MM.1S (cell line): ENCODE data around the gene FYB1.
"Not testable (repeated sequence)": the region's sequence is repeated elsewhere in the genome, so short reads cannot be mapped to it uniquely, and the experiment has no call there.

Source experiments
- DNase-seq: peaks from one replicate; pipeline ENCODE4 v3.0.0-alpha.2; 2015
- H2AFZ ChIP-seq: fragments of 300-600 bp; sonication (generic); 2 replicates; pipeline ENCODE4 v1.6.0; 2016; ENCODE audit warnings: antibody characterized with exemption, low read length
- H3F3A ChIP-seq: fragments of 300-600 bp; sonication (generic); 2 replicates; pipeline ENCODE4 v1.6.1; 2016; ENCODE audit warnings: mild to moderate bottlenecking, antibody characterized with exemption, low read length, moderate library complexity, mixed read lengths; ENCODE audit not compliant: insufficient read depth
- H3K27ac ChIP-seq: fragments of 300-600 bp; sonication (generic); 2 replicates; pipeline ENCODE4 v1.5.1; 2016; ENCODE audit warnings: mild to moderate bottlenecking, low read length
- H3K27me3 ChIP-seq: fragments of 300-600 bp; sonication (generic); replicated peaks from 2 replicates; pipeline ENCODE4 v1.6.0; 2016; ENCODE audit warnings: low read length; ENCODE audit not compliant: insufficient read depth
- H3K36me3 ChIP-seq: fragments of 300-600 bp; sonication (generic); replicated peaks from 2 replicates; pipeline ENCODE4 v1.6.1; 2016; ENCODE audit warnings: mild to moderate bottlenecking, low read length, mixed read lengths; ENCODE audit not compliant: insufficient read depth
- H3K4me1 ChIP-seq: fragments of 300-600 bp; sonication (generic); 2 replicates; pipeline ENCODE4 v1.6.1; 2016; ENCODE audit warnings: low read length, mixed read lengths
- H3K4me2 ChIP-seq: fragments of 300-600 bp; sonication (generic); 2 replicates; pipeline ENCODE4 v1.6.0; 2016; ENCODE audit warnings: low read depth, low read length
- H3K4me3 ChIP-seq: fragments of 300-600 bp; sonication (generic); 2 replicates; pipeline ENCODE4 v1.5.1; 2016; ENCODE audit warnings: low read length, mixed read lengths
- H3K79me2 ChIP-seq: fragments of 300-600 bp; sonication (generic); 2 replicates; pipeline ENCODE4 v1.6.1; 2016; ENCODE audit warnings: mixed run types, low read length, mixed read lengths
- H3K9ac ChIP-seq: fragments of 300-600 bp; sonication (generic); 2 replicates; pipeline ENCODE4 v1.6.1; 2016; ENCODE audit warnings: low read length, mixed read lengths
- H3K9me2 ChIP-seq: fragments of 300-600 bp; sonication (generic); replicated peaks from 2 replicates; pipeline ENCODE4 v1.6.1; 2016; ENCODE audit warnings: mild to moderate bottlenecking, low read length, mixed read lengths; ENCODE audit not compliant: insufficient read depth
- H3K9me3 ChIP-seq: fragments of 300-600 bp; sonication (generic); replicated peaks from 2 replicates; pipeline ENCODE4 v1.6.1; 2016; ENCODE audit warnings: mild to moderate bottlenecking, low read length, mixed read lengths; ENCODE audit not compliant: insufficient read depth
- H4K20me1 ChIP-seq: fragments of 300-600 bp; sonication (generic); 2 replicates; pipeline ENCODE4 v1.6.1; 2016; ENCODE audit warnings: mild to moderate bottlenecking, low read length, moderate library complexity, mixed read lengths; ENCODE audit not compliant: insufficient read depth
- EZH2 ChIP-seq: fragments of 300-600 bp; sonication (generic); optimal IDR thresholded peaks from 2 replicates; pipeline ENCODE3; 2017; ENCODE audit warnings: low read depth, mild to moderate bottlenecking, antibody characterized with exemption, low read length, mixed read lengths
- EZH2phosphoT487 ChIP-seq: fragments of 300-600 bp; sonication (generic); IDR thresholded peaks from 2 replicates; pipeline ENCODE4 v1.6.1; 2018; ENCODE audit warnings: antibody characterized with exemption, low read length
- TF ChIP-seq, protein P1 (sequence below): fragments of 300-600 bp; sonication (generic); IDR thresholded peaks from 2 replicates; pipeline ENCODE4 v1.5.1; 2016; ENCODE audit warnings: antibody characterized with exemption, low read length, mixed read lengths

FYB1 gene

GRCh38 chr5:39223565-39224156 lies 4.3 kb upstream of the FYB1 start:
- no peaks in the 10 kb centered on the region for H3K27me3 ChIP-seq
- H3K79me2 ChIP-seq = no peaks in the 10 kb centered on the region
- H3K9ac ChIP-seq = no peak overlapping the region
- no peak for TF ChIP-seq EZH2
- TF ChIP-seq, protein P1, sequence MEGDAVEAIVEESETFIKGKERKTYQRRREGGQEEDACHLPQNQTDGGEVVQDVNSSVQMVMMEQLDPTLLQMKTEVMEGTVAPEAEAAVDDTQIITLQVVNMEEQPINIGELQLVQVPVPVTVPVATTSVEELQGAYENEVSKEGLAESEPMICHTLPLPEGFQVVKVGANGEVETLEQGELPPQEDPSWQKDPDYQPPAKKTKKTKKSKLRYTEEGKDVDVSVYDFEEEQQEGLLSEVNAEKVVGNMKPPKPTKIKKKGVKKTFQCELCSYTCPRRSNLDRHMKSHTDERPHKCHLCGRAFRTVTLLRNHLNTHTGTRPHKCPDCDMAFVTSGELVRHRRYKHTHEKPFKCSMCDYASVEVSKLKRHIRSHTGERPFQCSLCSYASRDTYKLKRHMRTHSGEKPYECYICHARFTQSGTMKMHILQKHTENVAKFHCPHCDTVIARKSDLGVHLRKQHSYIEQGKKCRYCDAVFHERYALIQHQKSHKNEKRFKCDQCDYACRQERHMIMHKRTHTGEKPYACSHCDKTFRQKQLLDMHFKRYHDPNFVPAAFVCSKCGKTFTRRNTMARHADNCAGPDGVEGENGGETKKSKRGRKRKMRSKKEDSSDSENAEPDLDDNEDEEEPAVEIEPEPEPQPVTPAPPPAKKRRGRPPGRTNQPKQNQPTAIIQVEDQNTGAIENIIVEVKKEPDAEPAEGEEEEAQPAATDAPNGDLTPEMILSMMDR = no peak
- no peak for TF ChIP-seq EZH2phosphoT487
- H4K20me1 ChIP-seq = no peaks in the 10 kb centered on the region
- no peak overlapping the region for H3K4me3 ChIP-seq
- no peaks in the 10 kb centered on the region for H3F3A ChIP-seq
- H3K9me2 ChIP-seq = no peaks in the 10 kb centered on the region
- DNase-seq = no peak
- no peak overlapping the region for H3K4me2 ChIP-seq
- no peak overlapping the region for H3K27ac ChIP-seq
- no peaks in the 10 kb centered on the region for H3K36me3 ChIP-seq
- no peak overlapping the region for H2AFZ ChIP-seq
- H3K9me3 ChIP-seq = no peaks in the 10 kb centered on the region
- H3K4me1 ChIP-seq = no peaks in the 10 kb centered on the region

DNA sequence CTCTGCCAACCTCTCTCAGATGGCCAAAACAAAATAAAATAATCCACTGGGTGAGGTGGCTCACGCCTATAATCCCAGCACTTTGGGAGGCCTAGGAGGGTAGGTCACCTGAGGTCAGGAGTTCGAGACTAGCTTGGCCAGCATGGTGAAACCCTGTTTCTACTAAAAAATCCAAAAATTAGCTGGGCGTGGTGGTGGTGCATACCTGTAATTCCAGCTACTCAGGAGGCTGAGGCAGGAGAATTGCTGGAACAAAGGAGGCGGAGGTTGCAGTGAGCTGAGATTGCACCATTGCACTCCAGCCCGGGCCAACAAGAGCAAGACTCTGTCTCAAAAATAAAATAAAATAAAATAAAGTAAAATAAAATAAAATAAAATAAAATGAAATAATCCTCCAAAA lies 2.3 kb upstream of the FYB1 start:
- DNase-seq, H2AFZ ChIP-seq, H3K4me3 ChIP-seq, H4K20me1 ChIP-seq, H3K9ac ChIP-seq, H3F3A ChIP-seq, H3K27me3 ChIP-seq, H3K9me2 ChIP-seq, H3K4me1 ChIP-seq, H3K36me3 ChIP-seq, H3K27ac ChIP-seq, H3K9me3 ChIP-seq, H3K4me2 ChIP-seq, H3K79me2 ChIP-seq: not testable (repeated sequence)

- Histone ChIP-seq H3K27me3 (no peaks in the 10 kb centered on the region), H3K9me2 (no peaks in the 10 kb centered on the region), H2AFZ (no peak overlapping the region), H3K36me3 (no peaks in the 10 kb centered on the region), H3F3A (no peaks in the 10 kb centered on the region), H4K20me1 (no peaks in the 10 kb centered on the region), H3K79me2 (no peaks in the 10 kb centered on the region), H3K4me3 (no peak overlapping the region), H3K4me1 (no peaks in the 10 kb centered on the region), H3K9ac (no peak overlapping the region), H3K4me2 (no peak overlapping the region), H3K9me3 (no peaks in the 10 kb centered on the region), H3K27ac (no peak overlapping the region)
- no peak for TF ChIP-seq EZH2
- no peak for TF ChIP-seq EZH2phosphoT487
- DNase-seq = no peak
Observed at GRCh38 chr5:39220280-39221030, 1.1 kb upstream of the FYB1 start.

DNA sequence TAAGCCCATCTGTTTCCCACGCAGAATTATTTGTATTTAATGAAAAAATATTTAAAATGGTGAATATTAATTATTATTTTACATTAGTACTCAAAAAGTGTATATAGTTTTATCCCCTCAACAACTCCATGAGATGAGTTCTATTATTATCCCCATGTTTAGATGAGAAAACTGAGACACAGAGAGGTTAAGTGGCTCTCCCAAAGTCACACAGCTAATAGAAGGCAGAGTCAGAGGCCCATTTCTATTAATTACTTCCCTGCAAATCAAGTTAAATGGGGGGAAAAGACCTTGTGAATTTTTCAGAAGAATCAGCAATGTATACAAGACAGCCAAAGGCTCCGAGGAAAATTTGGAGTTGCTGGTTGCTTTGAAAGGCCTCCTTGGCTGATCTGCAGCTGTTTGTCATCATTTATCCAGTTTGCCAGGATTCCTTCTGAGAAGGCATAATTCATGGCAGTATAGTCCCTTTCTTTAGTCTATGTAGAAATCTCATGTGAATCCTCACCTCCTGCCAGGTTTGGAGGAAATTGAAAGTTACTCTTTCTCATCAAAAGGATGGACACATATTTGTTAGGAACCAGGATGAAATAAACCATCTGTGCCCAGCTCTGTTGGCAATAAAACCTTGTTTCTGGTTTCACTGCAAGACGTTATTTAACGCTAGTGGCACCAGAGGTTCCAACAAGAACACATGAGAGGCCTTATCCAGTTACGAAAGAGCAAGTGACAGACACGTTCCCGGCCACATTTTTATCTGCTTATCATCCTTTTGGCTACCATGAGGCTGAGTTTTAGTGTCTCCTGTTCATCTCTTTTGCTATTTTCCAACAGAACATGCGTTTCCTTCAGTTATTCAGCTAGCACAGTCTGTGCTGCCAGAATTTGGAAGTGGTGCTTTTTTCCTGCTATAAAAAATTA lies 621 bp downstream of the FYB1 start:
- H3K36me3 ChIP-seq = no peaks in the 10 kb centered on the region
- H3K79me2 ChIP-seq = no peaks in the 10 kb centered on the region
- H3F3A ChIP-seq = no peaks in the 10 kb centered on the region
- no peak for DNase-seq
- H2AFZ ChIP-seq = no peak overlapping the region
- H4K20me1 ChIP-seq = no peaks in the 10 kb centered on the region
- H3K9me3 ChIP-seq = no peaks in the 10 kb centered on the region
- H3K4me2 ChIP-seq = no peak overlapping the region
- no peak overlapping the region for H3K27ac ChIP-seq
- no peak overlapping the region for H3K4me3 ChIP-seq
- H3K4me1 ChIP-seq = no peaks in the 10 kb centered on the region
- TF ChIP-seq, protein P1 = no peak
- TF ChIP-seq EZH2 (no peak), EZH2phosphoT487 (no peak)
- H3K9ac ChIP-seq = no peak overlapping the region
- H3K9me2 ChIP-seq = no peaks in the 10 kb centered on the region
- H3K27me3 ChIP-seq = no peaks in the 10 kb centered on the region
